ENCODE measurements around the gene CCDC93.
A peak's percentile ranks its signal among the peaks of the same experiment; 100 is the strongest.

CCDC93 gene

GRCh38 chr2:117917223-117917917 is 96.5 kb downstream of the CCDC93 start:
- TF ChIP-seq CTCF (IDR thresholded peaks at IDR 0.05; ENCODE audit: low read depth, low read length) (peak; percentile 3), POLR2A (IDR thresholded peaks at IDR 0.05; ENCODE audit: extremely low read depth, insufficient read length) (no peak)
- DNase-seq (ENCODE audit: low read depth), result no peak
- H3K4me3 ChIP-seq (ENCODE audit: low read depth, low read length), result no peak overlapping the region

DNA sequence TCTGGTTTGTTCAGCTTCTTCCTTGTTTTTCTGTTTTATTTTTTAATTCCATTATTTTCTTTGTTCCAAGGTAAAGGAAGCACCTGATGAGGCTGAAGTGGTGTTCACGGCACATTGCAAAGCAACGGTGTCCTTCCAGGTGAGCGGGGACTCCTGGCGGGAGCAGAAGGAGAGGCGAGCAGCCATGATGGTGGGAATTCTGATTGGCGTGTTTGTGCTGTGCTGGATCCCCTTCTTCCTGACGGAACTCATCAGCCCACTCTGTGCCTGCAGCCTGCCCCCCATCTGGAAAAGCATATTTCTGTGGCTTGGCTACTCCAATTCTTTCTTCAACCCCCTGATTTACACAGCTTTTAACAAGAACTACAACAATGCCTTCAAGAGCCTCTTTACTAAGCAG is 110.9 kb downstream of the CCDC93 start:
- TF ChIP-seq POLR2A (IDR thresholded peaks at IDR 0.05; ENCODE audit: extremely low read depth, insufficient read length) (no peak), CTCF (IDR thresholded peaks at IDR 0.05; ENCODE audit: low read depth, low read length) (no peak), MYC (IDR thresholded peaks at IDR 0.05; ENCODE audit: low read depth, low read length) (no peak)
- TF ChIP-seq, protein P1, sequence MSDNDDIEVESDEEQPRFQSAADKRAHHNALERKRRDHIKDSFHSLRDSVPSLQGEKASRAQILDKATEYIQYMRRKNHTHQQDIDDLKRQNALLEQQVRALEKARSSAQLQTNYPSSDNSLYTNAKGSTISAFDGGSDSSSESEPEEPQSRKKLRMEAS (IDR thresholded peaks at IDR 0.05; ENCODE audit: low read depth, low read length), result no peak
- no peak for DNase-seq (ENCODE audit: low read depth)
- H3K4me3 ChIP-seq (ENCODE audit: low read depth, low read length), result no peak overlapping the region

DNA sequence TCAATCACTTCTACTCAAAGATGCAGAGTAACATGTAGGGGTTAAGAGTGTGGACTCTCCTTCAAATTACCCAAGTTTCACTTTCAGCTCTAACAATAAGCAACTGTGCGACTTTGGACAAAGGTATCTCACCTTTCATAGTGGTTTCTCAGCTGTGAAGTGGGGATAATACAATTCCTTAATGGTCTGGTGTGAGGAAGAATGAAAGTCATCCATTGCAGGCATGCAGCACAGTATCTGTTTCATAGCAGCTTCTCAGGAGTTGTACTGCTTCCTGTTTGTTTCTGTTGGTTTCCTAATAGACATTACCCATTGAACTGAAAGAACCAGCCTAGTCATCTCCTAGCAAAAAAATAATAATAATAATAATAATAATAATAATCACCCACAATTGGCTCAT is 125.0 kb downstream of the CCDC93 start:
- no peak for DNase-seq (ENCODE audit: low read depth)
- TF ChIP-seq MYC (IDR thresholded peaks at IDR 0.05; ENCODE audit: low read depth, low read length) (no peak), CTCF (IDR thresholded peaks at IDR 0.05; ENCODE audit: low read depth, low read length) (no peak), POLR2A (IDR thresholded peaks at IDR 0.05; ENCODE audit: extremely low read depth, insufficient read length) (no peak)
- TF ChIP-seq, protein P1 (IDR thresholded peaks at IDR 0.05; ENCODE audit: low read depth, low read length), result no peak
- H3K4me3 ChIP-seq (ENCODE audit: low read depth, low read length), result no peak overlapping the region

DNA sequence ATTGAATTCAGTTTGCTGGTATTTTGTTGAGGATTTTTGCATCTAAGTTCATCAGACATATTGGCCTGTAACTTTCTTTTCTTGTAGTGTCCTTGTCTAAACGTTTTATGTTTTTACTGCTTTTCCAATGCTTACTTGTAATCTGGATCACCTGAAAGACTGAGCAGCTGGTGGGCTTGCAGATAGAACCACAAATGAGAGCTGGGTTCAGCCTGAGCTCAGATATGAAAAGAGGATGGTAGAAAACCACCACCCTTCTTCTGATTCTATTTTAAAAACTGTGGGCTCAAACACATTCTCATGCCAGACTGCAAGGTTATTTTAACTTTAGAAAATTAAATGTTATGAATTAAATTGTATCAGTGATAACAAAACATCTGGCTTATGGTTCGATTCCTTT is 128.6 kb downstream of the CCDC93 start:
- no peak for DNase-seq (ENCODE audit: low read depth)
- no peak for TF ChIP-seq MYC (IDR thresholded peaks at IDR 0.05; ENCODE audit: low read depth, low read length)
- TF ChIP-seq POLR2A (IDR thresholded peaks at IDR 0.05; ENCODE audit: extremely low read depth, insufficient read length), result no peak
- TF ChIP-seq CTCF (IDR thresholded peaks at IDR 0.05; ENCODE audit: low read depth, low read length), result no peak
- TF ChIP-seq, protein P1 (IDR thresholded peaks at IDR 0.05; ENCODE audit: low read depth, low read length), result no peak
- H3K4me3 ChIP-seq (ENCODE audit: low read depth, low read length), result no peak overlapping the region

- no peak for TF ChIP-seq MYC (IDR thresholded peaks at IDR 0.05; ENCODE audit: low read depth, low read length)
- TF ChIP-seq, protein P1 (IDR thresholded peaks at IDR 0.05; ENCODE audit: low read depth, low read length), result no peak
- TF ChIP-seq CTCF (IDR thresholded peaks at IDR 0.05; ENCODE audit: low read depth, low read length), result no peak
- TF ChIP-seq POLR2A (IDR thresholded peaks at IDR 0.05; ENCODE audit: extremely low read depth, insufficient read length), result no peak
- H3K4me3 ChIP-seq (ENCODE audit: low read depth, low read length), result no peak overlapping the region
- DNase-seq (ENCODE audit: low read depth), result no peak
Observed at GRCh38 chr2:117879003-117879402, 134.9 kb downstream of the CCDC93 start.

- TF ChIP-seq CTCF (IDR thresholded peaks at IDR 0.05; ENCODE audit: low read depth, low read length), result no peak
- no peak for TF ChIP-seq MYC (IDR thresholded peaks at IDR 0.05; ENCODE audit: low read depth, low read length)
- TF ChIP-seq, protein P1 (IDR thresholded peaks at IDR 0.05; ENCODE audit: low read depth, low read length), result no peak
- no peak for TF ChIP-seq POLR2A (IDR thresholded peaks at IDR 0.05; ENCODE audit: extremely low read depth, insufficient read length)
- no peak overlapping the region for H3K4me3 ChIP-seq (ENCODE audit: low read depth, low read length)
- DNase-seq (ENCODE audit: low read depth), result peak; percentile 68
Observed at GRCh38 chr2:117875786-117876185, 138.1 kb downstream of the CCDC93 start.
